SK-N-SH (cell line): ENCODE results near the gene C1orf159.

Experiments
- CHD2 ChIP-seq: fragments of 150-350 bp; IDR thresholded peaks from 2 replicates; pipeline ENCODE4 v1.6.1; 2018; ENCODE audit warnings: low read length; ENCODE audit not compliant: partially characterized antibody
- CTCF ChIP-seq: fragments of 200-600 bp; sonication (generic); IDR thresholded peaks from 2 replicates; pipeline ENCODE4 v1.6.1; 2017; ENCODE audit warnings: antibody characterized with exemption, mild to moderate bottlenecking, moderate library complexity
- EP300 ChIP-seq, 2 experiments: IDR thresholded peaks; 2 replicates each; pipeline versions ENCODE4 v1.4.0 to v1.6.1; 2012; ENCODE audit warnings: borderline replicate concordance in 1 of 2, low read depth in 1 of 2, low read length in 1 of 2
- EZH2phosphoT487 ChIP-seq: fragments of 200-600 bp; sonication (generic); IDR thresholded peaks from 2 replicates; pipeline ENCODE4 v1.6.1; 2017; ENCODE audit warnings: low read depth, mixed run types, mild to moderate bottlenecking, antibody characterized with exemption, moderate library complexity, borderline replicate concordance
- FOSL2 ChIP-seq: IDR thresholded peaks from 2 replicates; pipeline ENCODE4 v1.4.0; 2012; ENCODE audit warnings: low read depth, mild to moderate bottlenecking, moderate library complexity, borderline replicate concordance
- FOXJ3 ChIP-seq: sonication (generic); formaldehyde crosslinking; IDR thresholded peaks from 2 replicates; pipeline ENCODE4 v1.5.1; 2020; ENCODE audit warnings: mild to moderate bottlenecking, missing genetic modification reagents
- IRF3 ChIP-seq: fragments of 150-350 bp; IDR thresholded peaks from 2 replicates; pipeline ENCODE4 v1.6.1; 2016; ENCODE audit warnings: mild to moderate bottlenecking, low read depth, low read length
- MAX ChIP-seq: IDR thresholded peaks from 2 replicates; pipeline ENCODE4 v1.4.0; 2012; ENCODE audit warnings: low read depth
- MXI1 ChIP-seq: IDR thresholded peaks from 2 replicates; pipeline ENCODE4 v1.6.1; 2012; ENCODE audit warnings: mild to moderate bottlenecking, low read depth, low read length, improper control_type of control experiment
- RAD21 ChIP-seq: IDR thresholded peaks from 2 replicates; pipeline ENCODE4 v1.6.1; 2012; ENCODE audit warnings: mild to moderate bottlenecking, low read length
- REST ChIP-seq: IDR thresholded peaks from 2 replicates; pipeline ENCODE4 v1.6.1; 2012; ENCODE audit warnings: mild to moderate bottlenecking, low read depth, low read length, moderate library complexity
- RFX5 ChIP-seq: IDR thresholded peaks from 2 replicates; pipeline ENCODE4 v1.6.1; 2012; ENCODE audit warnings: mild to moderate bottlenecking, improper control_type of control experiment, low read length
- TAF1 ChIP-seq: IDR thresholded peaks from 2 replicates; pipeline ENCODE4 v1.6.1; 2012; ENCODE audit warnings: low read depth, mild to moderate bottlenecking, low read length, moderate library complexity, borderline replicate concordance
- TCF12 ChIP-seq: IDR thresholded peaks from 2 replicates; pipeline ENCODE4 v1.4.0; 2012

- no peak for TF ChIP-seq FOXJ3 (CRISPR knock-in tag)
- no peak for TF ChIP-seq RFX5
- no peak for TF ChIP-seq EP300 (IDR thresholded peaks at IDR 0.05; ENCODE audit: borderline replicate concordance in 1 of 2, low read depth in 1 of 2, low read length in 1 of 2)
- no peak for TF ChIP-seq EZH2phosphoT487
- no peak for TF ChIP-seq MXI1
- TF ChIP-seq CTCF: no peak
- no peak for TF ChIP-seq FOSL2
- no peak for TF ChIP-seq RAD21
- no peak for TF ChIP-seq REST
- TF ChIP-seq IRF3: no peak
- TF ChIP-seq MAX: no peak
- TF ChIP-seq TAF1: no peak
- no peak for TF ChIP-seq CHD2
- TF ChIP-seq TCF12: no peak
These were observed 73.1 kb downstream of the C1orf159 start for GRCh38 chr1:1042835-1043234.
